ENCODE measurements around the gene CCDC87. TPM values are rescaled to one million over a fixed set of nuclear protein-coding genes. Genes with fewer than 3 reads are reported as not detected.
"Not testable (repeated sequence)": the region's sequence is repeated elsewhere in the genome, so short reads cannot be mapped to it uniquely, and the experiment has no call there.

CCDC87 gene
- total and polyA plus RNA-seq, 4 donors, result 0.21 to 0.77 (median 0.46) TPM

DNA sequence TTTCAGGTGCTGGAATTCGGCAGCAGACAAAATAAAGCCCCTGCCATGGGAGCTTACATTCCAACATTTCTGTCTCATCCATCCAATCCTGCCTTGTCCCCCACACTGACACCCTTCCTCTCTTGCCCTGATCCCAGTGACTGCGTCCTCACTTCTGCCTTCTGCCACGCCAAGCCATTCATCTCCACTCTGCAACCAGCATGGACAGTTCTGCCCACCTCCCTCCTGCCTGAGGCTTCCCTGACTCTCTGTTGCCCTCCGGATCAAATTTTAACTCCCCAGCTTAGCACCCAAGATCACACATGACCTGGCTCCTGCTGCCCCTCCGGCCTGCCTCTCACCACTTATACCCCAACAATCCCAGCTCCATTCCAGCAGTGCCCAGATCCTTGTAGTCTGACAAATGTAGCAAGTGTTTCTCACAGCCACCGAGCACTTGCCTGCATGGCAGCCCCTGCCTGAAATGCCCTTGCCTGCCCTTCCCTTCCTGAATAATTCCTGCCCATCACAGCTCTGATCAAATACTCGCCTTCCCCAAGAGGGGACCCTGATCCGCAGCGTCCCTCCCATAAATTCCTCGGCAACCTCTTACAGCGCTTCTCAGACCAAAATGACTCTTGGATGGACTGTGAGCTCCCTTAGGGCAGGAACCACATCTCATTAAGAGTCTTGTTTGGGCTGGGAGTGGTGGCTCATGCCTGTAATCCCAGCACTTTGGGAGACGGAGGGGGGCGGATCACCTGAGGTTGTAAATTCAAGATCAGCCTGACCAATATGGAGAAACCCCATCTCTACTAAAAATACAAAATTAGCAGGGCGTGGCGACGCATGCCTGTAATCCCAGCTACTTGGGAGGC, 43.9 kb downstream of the CCDC87 start:
- Histone ChIP-seq H3K4me1 (ENCODE audit: control insufficient read depth, insufficient read depth, low read length) (peaks cover 26% of the 10 kb centered on the region), H3K4me3 (ENCODE audit: low read depth, low read length) (no peak overlapping the region), H3K27ac (ENCODE audit: low read depth, low read length) (no peak overlapping the region), H3K9me3 (ENCODE audit: control insufficient read depth, insufficient read depth, low read length) (no peaks in the 10 kb centered on the region), H3K36me3 (ENCODE audit: control insufficient read depth, insufficient read depth, low read length) (no peaks in the 10 kb centered on the region), H3K27me3 (ENCODE audit: control insufficient read depth, insufficient read depth, low read length) (peaks cover 4% of the 10 kb centered on the region)
- DNase-seq (ENCODE audit: low read depth in 4 of 6, low spot score in 6 of 6), result no peak
- 51% methylated on average over 12 of the region's 16 CpGs for WGBS (ENCODE audit: insufficient coverage)

DNA sequence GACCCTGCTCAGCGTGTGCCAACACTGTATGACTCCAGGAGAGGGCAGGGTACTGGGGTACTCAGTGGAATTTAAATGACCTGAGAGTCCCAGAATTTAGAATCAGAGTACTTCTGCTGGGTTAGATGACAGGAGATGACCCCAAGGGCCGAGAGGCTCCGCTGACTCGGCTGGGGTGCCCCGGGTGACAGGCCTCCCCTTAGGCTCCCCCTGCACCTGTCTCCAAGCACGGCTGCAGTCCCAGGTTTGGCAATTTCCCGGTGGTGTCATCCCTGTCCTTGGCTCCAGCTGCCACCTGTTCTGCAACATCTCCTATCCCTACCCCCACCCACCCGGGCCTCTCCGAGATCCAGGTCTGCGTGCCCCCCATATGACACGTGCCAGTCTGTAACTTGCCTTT, 44.8 kb downstream of the CCDC87 start:
- WGBS (ENCODE audit: insufficient coverage), result 45% methylated on average over 11 of the region's 11 CpGs
- no peaks in the 10 kb centered on the region for H3K9me3 ChIP-seq (ENCODE audit: control insufficient read depth, insufficient read depth, low read length)
- no peak overlapping the region for H3K4me3 ChIP-seq (ENCODE audit: low read depth, low read length)
- H3K27ac ChIP-seq (ENCODE audit: low read depth, low read length), result no peak overlapping the region
- peaks cover 4% of the 10 kb centered on the region for H3K27me3 ChIP-seq (ENCODE audit: control insufficient read depth, insufficient read depth, low read length)
- DNase-seq (ENCODE audit: low read depth in 4 of 6, low spot score in 6 of 6), result no peak
- peaks cover 9% of the 10 kb centered on the region for H3K36me3 ChIP-seq (ENCODE audit: control insufficient read depth, insufficient read depth, low read length)
- peaks cover 36% of the 10 kb centered on the region for H3K4me1 ChIP-seq (ENCODE audit: control insufficient read depth, insufficient read depth, low read length)

DNA sequence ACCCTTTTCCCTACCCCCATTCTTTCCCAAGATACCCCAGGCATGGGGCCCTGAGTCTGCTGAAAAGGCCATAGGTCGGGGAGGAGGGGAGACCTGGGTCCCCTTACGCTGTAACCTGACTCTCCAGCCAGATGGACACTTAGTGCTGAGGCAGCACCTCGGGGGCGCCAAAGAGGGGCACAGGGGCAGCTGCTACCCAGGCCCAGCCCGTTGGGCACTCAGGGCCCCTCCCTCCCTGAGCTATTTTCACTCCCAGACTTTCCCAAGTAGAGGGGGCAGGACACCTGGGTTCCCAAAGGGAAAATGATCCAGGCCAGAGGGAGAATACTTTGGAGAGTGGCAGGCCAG, 45.2 kb downstream of the CCDC87 start:
- Histone ChIP-seq H3K27me3 (ENCODE audit: control insufficient read depth, insufficient read depth, low read length) (peaks cover 4% of the 10 kb centered on the region), H3K27ac (ENCODE audit: low read depth, low read length) (no peak overlapping the region), H3K9me3 (ENCODE audit: control insufficient read depth, insufficient read depth, low read length) (no peaks in the 10 kb centered on the region), H3K36me3 (ENCODE audit: control insufficient read depth, insufficient read depth, low read length) (peaks cover 13% of the 10 kb centered on the region), H3K4me1 (ENCODE audit: control insufficient read depth, insufficient read depth, low read length) (peaks cover 37% of the 10 kb centered on the region), H3K4me3 (ENCODE audit: low read depth, low read length) (no peak overlapping the region)
- no peak for DNase-seq (ENCODE audit: low read depth in 4 of 6, low spot score in 6 of 6)
- 24% methylated on average over 4 of the region's 5 CpGs for WGBS (ENCODE audit: insufficient coverage)

GRCh38 chr11:66546966-66547661, 45.7 kb downstream of the CCDC87 start:
- peaks cover 37% of the 10 kb centered on the region for H3K4me1 ChIP-seq (ENCODE audit: control insufficient read depth, insufficient read depth, low read length)
- H3K9me3 ChIP-seq (ENCODE audit: control insufficient read depth, insufficient read depth, low read length), result no peaks in the 10 kb centered on the region
- H3K27me3 ChIP-seq (ENCODE audit: control insufficient read depth, insufficient read depth, low read length), result peaks cover 4% of the 10 kb centered on the region
- no peak for DNase-seq (ENCODE audit: low read depth in 4 of 6, low spot score in 6 of 6)
- peaks cover 19% of the 10 kb centered on the region for H3K36me3 ChIP-seq (ENCODE audit: control insufficient read depth, insufficient read depth, low read length)
- 14% methylated on average over 15 of the region's 18 CpGs for WGBS (ENCODE audit: insufficient coverage)
- H3K27ac ChIP-seq (ENCODE audit: low read depth, low read length), result no peak overlapping the region
- no peak overlapping the region for H3K4me3 ChIP-seq (ENCODE audit: low read depth, low read length)

DNA sequence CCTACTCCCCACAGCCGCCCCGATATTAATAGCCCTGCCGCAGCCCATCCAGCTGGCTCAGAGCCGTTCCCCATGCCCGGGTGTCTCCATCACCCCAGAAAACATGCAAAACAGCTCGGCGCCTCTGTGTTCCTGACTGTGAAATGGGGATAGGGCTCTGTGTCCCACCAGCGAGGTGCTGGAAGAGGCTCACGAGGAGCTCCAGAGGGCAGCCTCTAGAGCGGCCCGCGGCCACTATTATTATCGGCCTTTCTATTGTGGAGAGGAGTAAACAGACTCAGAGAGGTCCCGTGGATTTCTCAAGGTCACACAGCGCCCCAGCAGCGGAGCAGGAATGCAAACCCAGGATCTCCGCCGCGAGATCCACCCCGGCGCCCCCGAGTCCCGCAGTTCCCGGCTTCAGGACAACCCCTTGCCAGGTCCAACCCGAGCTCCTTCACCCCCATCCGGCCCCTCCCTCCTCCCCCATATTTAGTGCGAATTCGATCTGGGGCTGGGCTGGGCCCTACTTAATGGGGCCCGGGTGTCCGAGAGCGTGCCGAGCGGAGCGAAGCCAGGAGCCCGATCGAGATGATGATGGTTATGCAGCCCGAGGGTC, 46.4 kb downstream of the CCDC87 start, which contains the start of gene ACTN3:
TSS of gene ACTN3 (plus strand) at position 536 of the 598 bp plus-strand sequence. CDS start at position 571, 35 bp downstream.
- no peaks in the 10 kb centered on the region for H3K9me3 ChIP-seq (ENCODE audit: control insufficient read depth, insufficient read depth, low read length)
- H3K36me3 ChIP-seq (ENCODE audit: control insufficient read depth, insufficient read depth, low read length), result peaks cover 25% of the 10 kb centered on the region
- DNase-seq (ENCODE audit: low read depth in 4 of 6, low spot score in 6 of 6), result no peak
- H3K4me1 ChIP-seq (ENCODE audit: control insufficient read depth, insufficient read depth, low read length), result peaks cover 37% of the 10 kb centered on the region
- 3% methylated on average over 30 of the region's 37 CpGs for WGBS (ENCODE audit: insufficient coverage)
- H3K27me3 ChIP-seq (ENCODE audit: control insufficient read depth, insufficient read depth, low read length), result peaks cover 4% of the 10 kb centered on the region
- peak within 1 kb of the TSS; percentile 56 for H3K4me3 ChIP-seq (ENCODE audit: low read depth, low read length)
- peak within 1 kb of the TSS; percentile 33 for H3K27ac ChIP-seq (ENCODE audit: low read depth, low read length)

- H3K4me3 ChIP-seq (ENCODE audit: low read depth, low read length), result peak within 1 kb of the TSS; percentile 56
- WGBS (ENCODE audit: insufficient coverage), result 0% methylated on average over 71 of the region's 71 CpGs
- H3K36me3 ChIP-seq (ENCODE audit: control insufficient read depth, insufficient read depth, low read length), result peaks cover 28% of the 10 kb centered on the region
- H3K27me3 ChIP-seq (ENCODE audit: control insufficient read depth, insufficient read depth, low read length), result peaks cover 4% of the 10 kb centered on the region
- H3K27ac ChIP-seq (ENCODE audit: low read depth, low read length), result peak within 1 kb of the TSS; percentile 33
- peak; percentile 74 to 97 (median 89) for DNase-seq (ENCODE audit: low read depth in 4 of 6, low spot score in 6 of 6)
- H3K4me1 ChIP-seq (ENCODE audit: control insufficient read depth, insufficient read depth, low read length), result peaks cover 37% of the 10 kb centered on the region
- no peaks in the 10 kb centered on the region for H3K9me3 ChIP-seq (ENCODE audit: control insufficient read depth, insufficient read depth, low read length)
These were observed 47.0 kb downstream of the CCDC87 start, which contains the start of gene ZDHHC24 for GRCh38 chr11:66545701-66546367. Gene ZDHHC24, minus strand, starts transcription at chr11:66546048. Its CDS starts 45 bp downstream, at chr11:66546003.

GRCh38 chr11:66544952-66545351, 47.9 kb downstream of the CCDC87 start:
- peaks cover 37% of the 10 kb centered on the region for H3K4me1 ChIP-seq (ENCODE audit: control insufficient read depth, insufficient read depth, low read length)
- WGBS (ENCODE audit: insufficient coverage), result 88% methylated on average over 8 of the region's 14 CpGs
- H3K4me3 ChIP-seq (ENCODE audit: low read depth, low read length), result not testable (repeated sequence)

GRCh38 chr11:66543263-66544107, 49.4 kb downstream of the CCDC87 start:
- Histone ChIP-seq H3K36me3 (ENCODE audit: control insufficient read depth, insufficient read depth, low read length) (peaks cover 44% of the 10 kb centered on the region), H3K9me3 (ENCODE audit: control insufficient read depth, insufficient read depth, low read length) (no peaks in the 10 kb centered on the region), H3K27me3 (ENCODE audit: control insufficient read depth, insufficient read depth, low read length) (peaks cover 2% of the 10 kb centered on the region), H3K4me1 (ENCODE audit: control insufficient read depth, insufficient read depth, low read length) (peaks cover 37% of the 10 kb centered on the region), H3K27ac (ENCODE audit: low read depth, low read length) (peak overlapping the region; percentile 57), H3K4me3 (ENCODE audit: low read depth, low read length) (peak overlapping the region; percentile 12)
- 17% methylated on average over 26 of the region's 26 CpGs for WGBS (ENCODE audit: insufficient coverage)
- DNase-seq (ENCODE audit: low read depth in 4 of 6, low spot score in 6 of 6), result peak in 4 of 6 donors; percentile 45 to 87 (median 62)

More at GRCh38 chr11:66544952-66545351, 47.9 kb downstream of the CCDC87 start:
- DNase-seq (ENCODE audit: low read depth in 4 of 6, low spot score in 6 of 6); H3K9me3 ChIP-seq (ENCODE audit: control insufficient read depth, insufficient read depth, low read length); H3K27ac ChIP-seq (ENCODE audit: low read depth, low read length); H3K27me3 ChIP-seq (ENCODE audit: control insufficient read depth, insufficient read depth, low read length): not testable (repeated sequence)
- peaks cover 29% of the 10 kb centered on the region for H3K36me3 ChIP-seq (ENCODE audit: control insufficient read depth, insufficient read depth, low read length)
